ENCODE measurements around the gene LMOD3. TPM values are rescaled to one million over a fixed set of nuclear protein-coding genes. Genes with fewer than 3 reads are reported as not detected.

Gene LMOD3
- total RNA-seq, result not detected in 2 replicates

GRCh38 chr3:69122403-69122802 is at the start of gene LMOD3:
LMOD3 (minus strand) TSS chr3:69122595; CDS start chr3:69122386, 209 bp downstream.

GRCh38 chr3:69084326-69085167 is 37.8 kb downstream of the LMOD3 start, which contains the start of gene ARL6IP5:
ARL6IP5 (plus strand) TSS chr3:69084937; CDS start chr3:69085048, 111 bp downstream.

GRCh38 chr3:69080233-69080920 is 42.0 kb downstream of the LMOD3 start, which contains the start of gene UBA3:
UBA3 (minus strand) TSS chr3:69080365; CDS start chr3:69080353, 12 bp downstream.

Other genes starting within 250 kb of the LMOD3 start
- gene TAFA4, start 190.0 kb downstream of the LMOD3 start, total RNA-seq, result not detected in 2 replicates
- 19.0 and 23.5 TPM in 2 replicates for gene EOGT, start 108.9 kb downstream of the LMOD3 start, total RNA-seq
- gene TMF1, start 70.3 kb downstream of the LMOD3 start, total RNA-seq, result 12.9 and 17.1 TPM in 2 replicates
- 50.4 and 53.1 TPM in 2 replicates for gene UBA3, start 42.2 kb downstream of the LMOD3 start, total RNA-seq
- gene ARL6IP5, start 37.7 kb downstream of the LMOD3 start, total RNA-seq, result 156 and 158 TPM in 2 replicates

Measured in bronchus fibroblast of lung (primary cell).